Neural cell (in vitro differentiated cells): ENCODE results near the gene CDKAL1.

Source experiments
- EP300 ChIP-seq: fragments of 450-650 bp; conservative IDR thresholded peaks from 2 replicates; pipeline ENCODE4 v1.6.1; 2014; ENCODE audit warnings: antibody characterized with exemption, mild to moderate bottlenecking, moderate library complexity; ENCODE audit not compliant: poor library complexity, severe bottlenecking
- EZH2 ChIP-seq: fragments of 200-600, 300-800 bp; shearing (Covaris generic), sonication (generic); IDR thresholded peaks from 2 replicates; pipeline ENCODE4 v1.6.1; 2014; ENCODE audit warnings: antibody characterized with exemption, low read length, borderline replicate concordance, mild to moderate bottlenecking; ENCODE audit not compliant: insufficient read depth, poor library complexity, severe bottlenecking
- MXI1 ChIP-seq: fragments of 450-650 bp; conservative IDR thresholded peaks from 2 replicates; pipeline ENCODE4 v1.6.1; 2014; ENCODE audit warnings: antibody characterized with exemption, mild to moderate bottlenecking; ENCODE audit not compliant: poor library complexity, severe bottlenecking
- POLR2AphosphoS5 ChIP-seq: IDR thresholded peaks from 2 replicates; pipeline ENCODE4 v1.6.1; 2012
- RAD21 ChIP-seq: fragments of 450-650 bp; conservative IDR thresholded peaks from 2 replicates; pipeline ENCODE4 v1.6.1; 2014; ENCODE audit warnings: antibody characterized with exemption, mild to moderate bottlenecking, moderate library complexity
- SMC3 ChIP-seq: fragments of 450-650 bp; conservative IDR thresholded peaks from 2 replicates; pipeline ENCODE4 v1.6.1; 2014; ENCODE audit warnings: antibody characterized with exemption, mild to moderate bottlenecking, moderate library complexity; ENCODE audit not compliant: poor library complexity
- TAF1 ChIP-seq: IDR thresholded peaks from 2 replicates; pipeline ENCODE4 v1.6.1; 2012; ENCODE audit warnings: low read depth
- TF ChIP-seq, protein P1 (sequence below): fragments of 450-650 bp; IDR thresholded peaks from 2 replicates; pipeline ENCODE4 v1.5.1; 2014; ENCODE audit warnings: antibody characterized with exemption, mild to moderate bottlenecking, moderate library complexity; ENCODE audit not compliant: poor library complexity, severe bottlenecking
- TF ChIP-seq, protein P2 (sequence below): IDR thresholded peaks from 2 replicates; pipeline ENCODE4 v1.6.1; 2012; ENCODE audit warnings: borderline replicate concordance

DNA sequence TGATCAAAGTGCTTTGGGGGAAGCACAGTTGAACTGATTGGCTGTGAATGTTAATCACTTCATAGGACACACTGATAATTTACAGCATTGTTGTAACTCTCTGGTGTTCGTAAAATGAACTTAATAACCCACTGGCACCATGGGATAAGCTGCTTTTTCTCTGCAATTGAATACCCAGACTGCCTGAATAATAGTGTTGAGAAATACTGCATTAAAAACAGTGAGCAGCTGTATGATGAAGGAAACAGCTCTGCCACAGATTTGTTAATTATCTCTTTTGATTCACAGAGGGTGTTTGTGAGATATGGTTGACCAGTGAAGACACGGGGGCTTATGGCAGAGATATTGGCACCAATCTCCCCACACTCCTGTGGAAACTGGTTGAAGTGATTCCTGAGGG lies 420.9 kb downstream of the CDKAL1 start:
- TF ChIP-seq, protein P1, sequence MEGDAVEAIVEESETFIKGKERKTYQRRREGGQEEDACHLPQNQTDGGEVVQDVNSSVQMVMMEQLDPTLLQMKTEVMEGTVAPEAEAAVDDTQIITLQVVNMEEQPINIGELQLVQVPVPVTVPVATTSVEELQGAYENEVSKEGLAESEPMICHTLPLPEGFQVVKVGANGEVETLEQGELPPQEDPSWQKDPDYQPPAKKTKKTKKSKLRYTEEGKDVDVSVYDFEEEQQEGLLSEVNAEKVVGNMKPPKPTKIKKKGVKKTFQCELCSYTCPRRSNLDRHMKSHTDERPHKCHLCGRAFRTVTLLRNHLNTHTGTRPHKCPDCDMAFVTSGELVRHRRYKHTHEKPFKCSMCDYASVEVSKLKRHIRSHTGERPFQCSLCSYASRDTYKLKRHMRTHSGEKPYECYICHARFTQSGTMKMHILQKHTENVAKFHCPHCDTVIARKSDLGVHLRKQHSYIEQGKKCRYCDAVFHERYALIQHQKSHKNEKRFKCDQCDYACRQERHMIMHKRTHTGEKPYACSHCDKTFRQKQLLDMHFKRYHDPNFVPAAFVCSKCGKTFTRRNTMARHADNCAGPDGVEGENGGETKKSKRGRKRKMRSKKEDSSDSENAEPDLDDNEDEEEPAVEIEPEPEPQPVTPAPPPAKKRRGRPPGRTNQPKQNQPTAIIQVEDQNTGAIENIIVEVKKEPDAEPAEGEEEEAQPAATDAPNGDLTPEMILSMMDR, result no peak
- TF ChIP-seq POLR2AphosphoS5, result no peak
- TF ChIP-seq RAD21, result no peak
- no peak for TF ChIP-seq EP300
- no peak for TF ChIP-seq EZH2
- TF ChIP-seq TAF1, result no peak
- no peak for TF ChIP-seq SMC3
- TF ChIP-seq, protein P2, sequence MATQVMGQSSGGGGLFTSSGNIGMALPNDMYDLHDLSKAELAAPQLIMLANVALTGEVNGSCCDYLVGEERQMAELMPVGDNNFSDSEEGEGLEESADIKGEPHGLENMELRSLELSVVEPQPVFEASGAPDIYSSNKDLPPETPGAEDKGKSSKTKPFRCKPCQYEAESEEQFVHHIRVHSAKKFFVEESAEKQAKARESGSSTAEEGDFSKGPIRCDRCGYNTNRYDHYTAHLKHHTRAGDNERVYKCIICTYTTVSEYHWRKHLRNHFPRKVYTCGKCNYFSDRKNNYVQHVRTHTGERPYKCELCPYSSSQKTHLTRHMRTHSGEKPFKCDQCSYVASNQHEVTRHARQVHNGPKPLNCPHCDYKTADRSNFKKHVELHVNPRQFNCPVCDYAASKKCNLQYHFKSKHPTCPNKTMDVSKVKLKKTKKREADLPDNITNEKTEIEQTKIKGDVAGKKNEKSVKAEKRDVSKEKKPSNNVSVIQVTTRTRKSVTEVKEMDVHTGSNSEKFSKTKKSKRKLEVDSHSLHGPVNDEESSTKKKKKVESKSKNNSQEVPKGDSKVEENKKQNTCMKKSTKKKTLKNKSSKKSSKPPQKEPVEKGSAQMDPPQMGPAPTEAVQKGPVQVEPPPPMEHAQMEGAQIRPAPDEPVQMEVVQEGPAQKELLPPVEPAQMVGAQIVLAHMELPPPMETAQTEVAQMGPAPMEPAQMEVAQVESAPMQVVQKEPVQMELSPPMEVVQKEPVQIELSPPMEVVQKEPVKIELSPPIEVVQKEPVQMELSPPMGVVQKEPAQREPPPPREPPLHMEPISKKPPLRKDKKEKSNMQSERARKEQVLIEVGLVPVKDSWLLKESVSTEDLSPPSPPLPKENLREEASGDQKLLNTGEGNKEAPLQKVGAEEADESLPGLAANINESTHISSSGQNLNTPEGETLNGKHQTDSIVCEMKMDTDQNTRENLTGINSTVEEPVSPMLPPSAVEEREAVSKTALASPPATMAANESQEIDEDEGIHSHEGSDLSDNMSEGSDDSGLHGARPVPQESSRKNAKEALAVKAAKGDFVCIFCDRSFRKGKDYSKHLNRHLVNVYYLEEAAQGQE, result no peak
- TF ChIP-seq MXI1, result no peak
